ENCODE measurements around the gene CLEC1B. TPM values are rescaled to one million over a fixed set of nuclear protein-coding genes. Genes with fewer than 3 reads are reported as not detected.
"Not testable (repeated sequence)": the region's sequence is repeated elsewhere in the genome, so short reads cannot be mapped to it uniquely, and the experiment has no call there.

Gene CLEC1B
- total RNA-seq, 2 experiments from 2014 or later, result not detected

- CTCF ChIA-PET, result no interaction called here
- peaks cover 33% of the 10 kb centered on the region for H3K27me3 Mint-ChIP-seq
- POLR2A ChIA-PET, result no interaction called here
- H3K27ac Mint-ChIP-seq, result no peak overlapping the region
- H3K4me3 Mint-ChIP-seq, result no peak overlapping the region
- no peaks in the 10 kb centered on the region for H3K36me3 Mint-ChIP-seq (ENCODE audit: low read depth)
- no peaks in the 10 kb centered on the region for H3K9me3 Mint-ChIP-seq
- DNase-seq, result no peak
- no peaks in the 10 kb centered on the region for H3K4me1 Mint-ChIP-seq
Observed at GRCh38 chr12:10015450-10015849, 16.5 kb upstream of the CLEC1B start.

- H3K9me3 Mint-ChIP-seq, result no peaks in the 10 kb centered on the region
- H3K4me1 Mint-ChIP-seq, result no peaks in the 10 kb centered on the region
Observed at GRCh38 chr12:10012630-10013330, 13.9 kb upstream of the CLEC1B start.

DNA sequence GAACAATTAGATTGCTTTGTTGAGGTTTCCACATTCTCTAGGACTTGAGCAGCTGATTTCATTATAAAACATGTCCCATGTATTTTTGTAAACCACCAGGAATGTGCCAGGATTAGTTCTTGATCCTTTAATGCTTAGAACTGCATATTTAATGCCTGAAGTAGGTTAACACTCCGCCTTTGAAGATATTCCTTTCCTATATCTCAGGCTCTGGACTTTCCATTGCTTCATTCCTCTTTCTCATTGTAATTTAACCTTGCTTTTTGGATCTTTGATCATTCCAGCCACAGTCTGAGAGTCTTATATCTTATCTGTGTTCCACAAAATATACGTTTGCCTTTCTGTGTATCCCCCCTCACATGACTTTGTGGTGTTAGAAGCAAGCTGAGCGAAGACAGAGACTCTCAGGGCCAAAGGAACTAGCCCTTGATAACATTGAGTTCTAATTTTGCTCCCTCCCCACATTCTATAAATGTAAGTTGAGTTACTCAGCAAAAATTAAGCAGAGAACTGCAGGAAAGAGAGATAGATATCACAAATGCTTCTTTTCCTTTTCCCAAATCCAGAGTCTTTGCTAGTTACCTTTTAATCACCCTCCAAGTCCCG, 2.4 kb upstream of the CLEC1B start:
- POLR2A ChIA-PET, result no interaction called here
- CTCF ChIA-PET, result interaction anchor here (1.0 to 1.1 kb wide), 2 partner anchors 9 to 61 kb away, joined by 3 read pairs; partner anchors contain the start of gene CLEC12B
- no peak overlapping the region for H3K27ac Mint-ChIP-seq
- no peak overlapping the region for H3K4me3 Mint-ChIP-seq
- H3K4me1 Mint-ChIP-seq, result no peaks in the 10 kb centered on the region
- no peaks in the 10 kb centered on the region for H3K9me3 Mint-ChIP-seq
- peaks cover 33% of the 10 kb centered on the region for H3K27me3 Mint-ChIP-seq
- no peaks in the 10 kb centered on the region for H3K36me3 Mint-ChIP-seq (ENCODE audit: low read depth)
- no peak for DNase-seq

More at GRCh38 chr12:10012630-10013330, 13.9 kb upstream of the CLEC1B start:
- H3K4me3 Mint-ChIP-seq, result no peak overlapping the region
- DNase-seq, result no peak
- CTCF ChIA-PET, result interaction anchor here (1.4 kb wide), 2 partner anchors 10 to 199 kb away, joined by 4 read pairs; no protein-coding TSS in a partner anchor
- no peaks in the 10 kb centered on the region for H3K36me3 Mint-ChIP-seq (ENCODE audit: low read depth)
- POLR2A ChIA-PET, result no interaction called here
- no peak overlapping the region for H3K27ac Mint-ChIP-seq
- H3K27me3 Mint-ChIP-seq, result peaks cover 33% of the 10 kb centered on the region

DNA sequence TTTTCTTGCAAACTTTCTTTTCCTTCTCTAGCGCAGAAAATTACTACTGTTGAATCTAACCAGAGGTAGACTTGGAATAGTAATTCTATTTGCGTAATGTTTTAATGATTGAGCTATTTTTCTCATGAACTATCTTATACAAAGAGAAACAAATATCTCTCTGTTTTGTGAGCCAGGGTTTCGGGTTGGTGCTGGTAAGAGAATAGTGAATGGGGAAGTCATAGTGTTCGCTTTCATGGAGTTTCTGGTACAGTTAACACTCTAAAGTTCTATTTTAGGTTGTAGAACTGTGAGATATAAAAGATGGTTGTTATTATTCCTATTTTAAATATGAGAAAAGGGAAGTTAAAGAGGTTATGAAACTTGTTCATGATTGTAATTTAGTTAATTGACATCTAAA, 6.6 kb downstream of the CLEC1B start:
- H3K27me3 Mint-ChIP-seq, result peaks cover 40% of the 10 kb centered on the region
- CTCF ChIA-PET, result no interaction called here

GRCh38 chr12:9991876-9992275, 7.0 kb downstream of the CLEC1B start:
- no peak overlapping the region for H3K4me3 Mint-ChIP-seq
- no peaks in the 10 kb centered on the region for H3K4me1 Mint-ChIP-seq
- no peaks in the 10 kb centered on the region for H3K9me3 Mint-ChIP-seq
- DNase-seq, result no peak
- H3K27me3 Mint-ChIP-seq, result peaks cover 40% of the 10 kb centered on the region
- CTCF ChIA-PET, result no interaction called here
- H3K27ac Mint-ChIP-seq, result no peak overlapping the region
- POLR2A ChIA-PET, result no interaction called here
- no peaks in the 10 kb centered on the region for H3K36me3 Mint-ChIP-seq (ENCODE audit: low read depth)

More for the DNA sequence above, 6.6 kb downstream of the CLEC1B start:
- Mint-ChIP-seq H3K4me1 (no peaks in the 10 kb centered on the region), H3K27ac (no peak overlapping the region), H3K36me3 (ENCODE audit: low read depth) (no peaks in the 10 kb centered on the region), H3K4me3 (no peak overlapping the region), H3K9me3 (no peaks in the 10 kb centered on the region)
- DNase-seq, result no peak
- POLR2A ChIA-PET, result no interaction called here

DNA sequence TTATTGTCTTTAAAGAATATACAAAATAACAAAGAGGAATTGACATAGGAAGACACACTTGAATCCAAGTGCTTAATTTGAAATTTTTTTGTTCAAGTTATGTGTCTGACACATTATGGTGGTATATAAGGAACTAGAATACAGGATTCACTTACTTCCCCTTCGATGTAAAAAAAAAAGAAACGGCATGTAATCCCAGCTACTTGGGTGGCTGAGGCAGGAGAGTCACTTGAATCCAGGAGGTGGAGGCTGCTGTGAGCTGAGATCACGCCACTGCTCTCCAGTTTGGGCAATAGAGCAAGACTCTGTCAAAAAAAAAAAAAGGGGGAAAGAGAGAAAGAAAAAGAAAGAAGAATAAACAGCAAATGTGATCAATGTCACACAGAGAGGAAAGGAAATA, 18.8 kb downstream of the CLEC1B start:
- H3K36me3 Mint-ChIP-seq (ENCODE audit: low read depth), result no peaks in the 10 kb centered on the region
- no peak overlapping the region for H3K27ac Mint-ChIP-seq
- ChIA-PET POLR2A (no interaction called here), CTCF (no interaction called here)
- DNase-seq, result no peak
- H3K4me3 Mint-ChIP-seq, result no peak overlapping the region
- peaks cover 25% of the 10 kb centered on the region for H3K27me3 Mint-ChIP-seq
- no peaks in the 10 kb centered on the region for H3K4me1 Mint-ChIP-seq
- peaks cover 13% of the 10 kb centered on the region for H3K9me3 Mint-ChIP-seq

- ChIA-PET CTCF (interaction anchor here (0.6 kb wide), 1 partner anchor 164 kb away, joined by 3 read pairs; no protein-coding TSS in a partner anchor), POLR2A (no interaction called here)
- H3K27ac Mint-ChIP-seq, result no peak overlapping the region
- H3K36me3 Mint-ChIP-seq (ENCODE audit: low read depth), result no peaks in the 10 kb centered on the region
- peaks cover 35% of the 10 kb centered on the region for H3K27me3 Mint-ChIP-seq
- no peak for DNase-seq
- peaks cover 15% of the 10 kb centered on the region for H3K9me3 Mint-ChIP-seq
- no peaks in the 10 kb centered on the region for H3K4me1 Mint-ChIP-seq
- H3K4me3 Mint-ChIP-seq, result no peak overlapping the region
Observed at GRCh38 chr12:9977916-9978315, 21.0 kb downstream of the CLEC1B start.

DNA sequence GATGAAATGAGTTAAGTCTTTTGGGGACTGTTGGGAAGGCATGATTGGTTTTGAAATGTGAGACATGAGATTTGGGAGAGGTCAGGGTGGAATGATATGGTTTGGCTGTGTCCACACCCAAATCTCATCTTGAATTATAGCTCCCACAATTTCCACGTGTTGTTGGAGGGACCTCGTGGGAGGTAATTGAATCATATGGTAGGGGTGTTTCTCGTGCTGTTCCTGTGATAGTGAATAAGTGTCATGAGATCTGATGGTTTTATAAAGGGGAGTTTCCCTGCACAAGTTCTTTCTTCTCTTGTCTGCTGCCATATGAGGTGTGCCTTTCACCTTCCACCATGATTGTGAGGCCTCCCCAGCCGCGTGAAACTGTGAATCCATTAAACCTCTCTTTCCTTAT, 22.3 kb downstream of the CLEC1B start:
- peaks cover 15% of the 10 kb centered on the region for H3K9me3 Mint-ChIP-seq

DNA sequence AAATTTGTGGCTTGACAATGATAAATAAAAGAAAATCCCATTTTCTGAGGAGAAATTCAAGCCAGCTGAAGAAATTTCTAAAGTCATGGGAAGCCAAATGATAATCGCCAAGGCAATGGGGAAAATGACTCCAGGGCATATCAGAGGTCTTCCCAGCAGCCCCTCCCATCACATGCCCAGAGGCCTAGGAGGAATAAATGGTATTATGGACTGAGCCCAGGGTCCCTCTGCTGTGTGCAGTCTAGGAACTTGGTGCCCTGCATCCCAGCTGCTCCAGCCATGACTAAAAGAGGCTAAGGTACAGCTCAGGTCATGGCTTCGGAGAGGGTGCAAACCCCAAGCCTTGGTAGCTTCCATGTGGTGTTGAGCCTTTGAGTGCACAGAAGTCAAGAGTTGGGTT, 23.3 kb downstream of the CLEC1B start:
- peaks cover 39% of the 10 kb centered on the region for H3K27me3 Mint-ChIP-seq
- peaks cover 15% of the 10 kb centered on the region for H3K9me3 Mint-ChIP-seq
- ChIA-PET POLR2A (no interaction called here), CTCF (no interaction called here)
- H3K36me3 Mint-ChIP-seq (ENCODE audit: low read depth), result no peaks in the 10 kb centered on the region
- no peak overlapping the region for H3K4me3 Mint-ChIP-seq
- DNase-seq, result no peak
- no peak overlapping the region for H3K27ac Mint-ChIP-seq
- H3K4me1 Mint-ChIP-seq, result no peaks in the 10 kb centered on the region

More for the DNA sequence above, 22.3 kb downstream of the CLEC1B start:
- H3K4me1 Mint-ChIP-seq; DNase-seq; H3K36me3 Mint-ChIP-seq (ENCODE audit: low read depth); POLR2A ChIA-PET; H3K27ac Mint-ChIP-seq; CTCF ChIA-PET; H3K4me3 Mint-ChIP-seq: not testable (repeated sequence)
- H3K27me3 Mint-ChIP-seq, result peaks cover 39% of the 10 kb centered on the region

DNA sequence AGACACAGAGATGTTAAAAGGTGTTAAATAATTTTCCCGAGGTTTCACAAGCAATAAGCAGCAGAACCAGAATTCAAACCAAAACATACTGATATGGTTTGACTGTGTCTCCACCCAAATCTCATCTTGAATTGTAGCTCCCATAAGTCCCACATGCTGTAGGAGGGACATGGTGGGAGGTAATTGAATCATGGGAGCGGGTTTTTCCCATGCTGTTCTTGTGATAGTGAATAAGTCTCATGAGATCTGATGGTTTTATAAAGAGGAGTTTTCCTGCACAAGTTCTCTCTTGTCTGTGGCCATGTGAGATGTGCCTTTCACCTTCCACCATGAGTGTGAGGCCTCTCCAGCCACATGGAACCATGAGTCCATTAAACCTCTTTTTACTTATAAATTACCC, 24.2 kb downstream of the CLEC1B start:
- CTCF ChIA-PET; POLR2A ChIA-PET; DNase-seq; H3K27ac Mint-ChIP-seq; H3K36me3 Mint-ChIP-seq (ENCODE audit: low read depth); H3K4me1 Mint-ChIP-seq; H3K4me3 Mint-ChIP-seq: not testable (repeated sequence)
- Mint-ChIP-seq H3K27me3 (peaks cover 39% of the 10 kb centered on the region), H3K9me3 (peaks cover 15% of the 10 kb centered on the region)

DNA sequence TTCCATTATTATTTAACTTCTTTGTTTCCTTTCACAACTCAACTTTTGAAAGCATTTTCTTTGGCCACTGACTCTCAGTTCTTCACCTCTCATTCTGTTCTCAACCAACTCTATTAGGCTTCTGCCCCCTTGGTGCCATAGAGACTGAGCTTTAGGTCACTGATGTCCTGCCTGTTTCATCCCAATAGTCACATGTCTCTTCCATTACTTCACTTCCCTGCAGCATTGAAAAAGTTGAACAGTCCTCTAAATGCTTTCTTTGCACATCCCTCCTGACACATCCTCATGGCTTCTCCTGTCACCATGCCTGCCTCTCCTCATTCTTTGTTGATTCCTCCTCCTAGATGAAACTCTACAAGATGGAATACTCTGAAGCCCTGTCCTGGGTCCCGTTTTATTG, 25.0 kb downstream of the CLEC1B start:
- Mint-ChIP-seq H3K9me3 (peaks cover 15% of the 10 kb centered on the region), H3K27me3 (peaks cover 39% of the 10 kb centered on the region), H3K4me3 (no peak overlapping the region), H3K4me1 (no peaks in the 10 kb centered on the region), H3K36me3 (ENCODE audit: low read depth) (no peaks in the 10 kb centered on the region), H3K27ac (no peak overlapping the region)
- DNase-seq, result no peak
- POLR2A ChIA-PET, result no interaction called here
- CTCF ChIA-PET, result no interaction called here

GRCh38 chr12:9971181-9971580, 27.7 kb downstream of the CLEC1B start, which contains the start of gene CLEC12A:
CLEC12A (plus strand) TSS chr12:9971409; CDS start chr12:9971597, 188 bp downstream.
- H3K4me3 Mint-ChIP-seq, result no peak within 1 kb of the TSS
- H3K4me1 Mint-ChIP-seq, result no peaks in the 10 kb centered on the region
- H3K36me3 Mint-ChIP-seq (ENCODE audit: low read depth), result no peaks in the 10 kb centered on the region
- POLR2A ChIA-PET, result no interaction called here
- H3K27ac Mint-ChIP-seq, result no peak within 1 kb of the TSS
- peaks cover 9% of the 10 kb centered on the region for H3K9me3 Mint-ChIP-seq
- CTCF ChIA-PET, result no interaction called here
- H3K27me3 Mint-ChIP-seq, result peaks cover 27% of the 10 kb centered on the region
- no peak for DNase-seq

DNA sequence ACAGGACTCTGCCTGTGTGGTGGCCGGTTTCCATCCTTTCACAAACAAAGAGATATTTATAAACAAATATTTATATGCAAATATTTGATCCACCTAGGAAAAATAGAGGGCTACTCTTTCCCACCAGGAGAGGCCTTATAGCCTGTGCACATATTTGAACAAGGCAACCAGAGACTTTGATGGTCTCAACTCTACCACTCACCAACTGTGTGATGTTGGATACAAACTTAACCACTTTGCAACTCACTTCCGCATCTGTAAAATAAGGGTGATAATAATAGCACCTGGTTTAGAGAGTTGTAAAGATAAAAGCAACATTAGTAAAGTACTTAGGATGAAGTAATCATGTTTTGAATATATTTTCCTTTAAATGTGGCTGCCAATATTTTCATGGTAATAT, 29.2 kb downstream of the CLEC1B start:
- ChIA-PET CTCF (interaction anchor here (1.6 kb wide), 1 partner anchor 156 kb away, joined by 4 read pairs; no protein-coding TSS in a partner anchor), POLR2A (no interaction called here)
- H3K27me3 Mint-ChIP-seq, result peaks cover 24% of the 10 kb centered on the region
- no peaks in the 10 kb centered on the region for H3K4me1 Mint-ChIP-seq
- DNase-seq, result no peak
- H3K36me3 Mint-ChIP-seq (ENCODE audit: low read depth), result no peaks in the 10 kb centered on the region
- no peaks in the 10 kb centered on the region for H3K9me3 Mint-ChIP-seq
- no peak overlapping the region for H3K27ac Mint-ChIP-seq
- H3K4me3 Mint-ChIP-seq, result no peak overlapping the region

- H3K4me3 Mint-ChIP-seq, result no peak overlapping the region
- ChIA-PET POLR2A (no interaction called here), CTCF (no interaction called here)
- peaks cover 28% of the 10 kb centered on the region for H3K4me1 Mint-ChIP-seq
- no peaks in the 10 kb centered on the region for H3K9me3 Mint-ChIP-seq
- no peaks in the 10 kb centered on the region for H3K27me3 Mint-ChIP-seq
- no peak overlapping the region for H3K27ac Mint-ChIP-seq
- H3K36me3 Mint-ChIP-seq (ENCODE audit: low read depth), result no peaks in the 10 kb centered on the region
- no peak for DNase-seq
Observed at GRCh38 chr12:9961901-9962300, 37.0 kb downstream of the CLEC1B start.

All from activated CD4-positive, alpha-beta memory T cell treated with anti-CD3 and anti-CD28 coated beads, Interleukin-2, amount 10 ng/mL, durations not matched to agents 7 days and 5 days (primary cell).